ENCODE results near the gene GAPDHS. TPM values are rescaled to one million over a fixed set of nuclear protein-coding genes. Genes with fewer than 3 reads are reported as not detected.

The GAPDHS gene
- not detected in 2 replicates for total RNA-seq

GRCh38 chr19:35533201-35533821, at the start of gene GAPDHS:
TSS of gene GAPDHS (plus strand) at chr19:35533456. CDS start at chr19:35533528, 72 bp downstream.

GRCh38 chr19:35490364-35490763, 42.9 kb upstream of the GAPDHS start, which contains the start of gene KRTDAP:
TSS of gene KRTDAP (minus strand) at chr19:35490464. CDS start at chr19:35490442, 22 bp downstream.

GRCh38 chr19:35513628-35514281, 19.5 kb upstream of the GAPDHS start, which contains the start of gene DMKN:
TSS of gene DMKN (minus strand) at chr19:35513649. CDS start at chr19:35513475, 174 bp downstream.

GRCh38 chr19:35528218-35529038, 4.8 kb upstream of the GAPDHS start, which contains the start of gene SBSN:
TSS of gene SBSN (minus strand) at chr19:35528311. CDS start at chr19:35528281, 30 bp downstream.

GRCh38 chr19:35545001-35545854, 12.0 kb downstream of the GAPDHS start, which contains the start of gene TMEM147:
TSS of gene TMEM147 (plus strand) at chr19:35545626. CDS start at chr19:35545740, 114 bp downstream.

GRCh38 chr19:35563207-35563829, 30.1 kb downstream of the GAPDHS start, which contains the start of gene ATP4A:
TSS of gene ATP4A (minus strand) at chr19:35563658. CDS start at chr19:35563629, 29 bp downstream.

GRCh38 chr19:35585848-35586247, 52.6 kb downstream of the GAPDHS start, which contains the start of gene PMIS2:
TSS of gene PMIS2 (plus strand) at chr19:35586173. CDS start at chr19:35586260, 87 bp downstream.

Other genes with a start within 250 kb of the GAPDHS start
- 0.26 TPM in 1 of 2 replicates, not detected in the other for gene MAG, start 241.3 kb upstream of the GAPDHS start, total RNA-seq
- gene CD22, start 204.3 kb upstream of the GAPDHS start, total RNA-seq: 5.6 TPM in 1 of 2 replicates, not detected in the other
- gene FFAR1, start 185.6 kb upstream of the GAPDHS start, total RNA-seq: not detected in 2 replicates
- not detected in 2 replicates for gene FFAR3, start 175.0 kb upstream of the GAPDHS start, total RNA-seq
- gene GPR42, start 162.4 kb upstream of the GAPDHS start, total RNA-seq: not detected in 2 replicates
- not detected in 2 replicates for gene FFAR2, start 85.2 kb upstream of the GAPDHS start, total RNA-seq
- not detected in 2 replicates for gene KRTDAP, start 43.0 kb upstream of the GAPDHS start, total RNA-seq
- gene DMKN, start 19.8 kb upstream of the GAPDHS start, total RNA-seq: 15.9 and 24.8 TPM in 2 replicates
- gene SBSN, start 5.1 kb upstream of the GAPDHS start, total RNA-seq: not detected in 2 replicates
- 85.7 and 102 TPM in 2 replicates for gene TMEM147, start 12.2 kb downstream of the GAPDHS start, total RNA-seq
- not detected in 2 replicates for gene ATP4A, start 30.2 kb downstream of the GAPDHS start, total RNA-seq
- gene PMIS2, start 52.7 kb downstream of the GAPDHS start, total RNA-seq: not detected in 2 replicates
- 6.6 and 10.5 TPM in 2 replicates for gene HAUS5, start 79.3 kb downstream of the GAPDHS start, total RNA-seq
- 93.3 and 101 TPM in 2 replicates for gene RBM42, start 95.6 kb downstream of the GAPDHS start, total RNA-seq
- 0.78 TPM in 1 of 2 replicates, not detected in the other for gene ETV2, start 108.3 kb downstream of the GAPDHS start, total RNA-seq
- gene COX6B1, start 114.9 kb downstream of the GAPDHS start, total RNA-seq: 500 and 902 TPM in 2 replicates
- not detected in 2 replicates for gene UPK1A, start 133.1 kb downstream of the GAPDHS start, total RNA-seq
- gene ZBTB32, start 171.1 kb downstream of the GAPDHS start, total RNA-seq: not detected in 2 replicates
- 8.0 and 14.4 TPM in 2 replicates for gene KMT2B, start 184.5 kb downstream of the GAPDHS start, total RNA-seq
- 6.9 and 15.9 TPM in 2 replicates for gene IGFLR1, start 209.0 kb downstream of the GAPDHS start, total RNA-seq
- gene U2AF1L4, start 212.0 kb downstream of the GAPDHS start, total RNA-seq: 6.9 and 9.3 TPM in 2 replicates
- gene PSENEN, start 212.2 kb downstream of the GAPDHS start, total RNA-seq: 43.2 TPM in 2 replicates
- 15.9 and 20.7 TPM in 2 replicates for gene LIN37, start 215.1 kb downstream of the GAPDHS start, total RNA-seq
- 11.1 and 66.8 TPM in 2 replicates for gene HSPB6, start 223.6 kb downstream of the GAPDHS start, total RNA-seq
- gene PROSER3, start 224.7 kb downstream of the GAPDHS start, total RNA-seq: 12.4 and 18.0 TPM in 2 replicates
- 2.2 and 3.2 TPM in 2 replicates for gene ARHGAP33, start 242.1 kb downstream of the GAPDHS start, total RNA-seq